HG03354 (cell line): ENCODE results near the gene INSIG1.

Experiments
- ATAC-seq: cut with Tn5 transposase; IDR thresholded peaks from one replicate; pipeline ENCODE4 v1.9.1; 2021; ENCODE audit warnings: mild to moderate bottlenecking; ENCODE audit not compliant: unreplicated experiment, poor library complexity, severe bottlenecking

The INSIG1 gene

GRCh38 chr7:155297517-155298287 lies at the start of gene INSIG1:
TSS of gene INSIG1 (plus strand) at chr7:155297878. CDS start at chr7:155298286, 408 bp downstream.
- ATAC-seq, result peak; percentile 67

- ATAC-seq, result no peak
These were observed 49.3 kb upstream of the INSIG1 start for GRCh38 chr7:155248366-155248756.

- ATAC-seq, result no peak
These were observed 45.8 kb upstream of the INSIG1 start for GRCh38 chr7:155251831-155252230.

- no peak for ATAC-seq
These were observed 45.2 kb upstream of the INSIG1 start for GRCh38 chr7:155252444-155252887.

GRCh38 chr7:155252892-155253501 lies 44.7 kb upstream of the INSIG1 start:
- no peak for ATAC-seq

GRCh38 chr7:155254018-155254417 lies 43.7 kb upstream of the INSIG1 start:
- ATAC-seq, result no peak

GRCh38 chr7:155255071-155255470 lies 42.6 kb upstream of the INSIG1 start:
- ATAC-seq, result no peak

- no peak for ATAC-seq
These were observed 42.1 kb upstream of the INSIG1 start for GRCh38 chr7:155255621-155256020.

GRCh38 chr7:155256081-155256760 lies 41.5 kb upstream of the INSIG1 start:
- ATAC-seq, result no peak

- no peak for ATAC-seq
These were observed 40.8 kb upstream of the INSIG1 start for GRCh38 chr7:155256761-155257481.

GRCh38 chr7:155257482-155258225 lies 40.0 kb upstream of the INSIG1 start:
- ATAC-seq, result no peak

- no peak for ATAC-seq
These were observed 39.5 kb upstream of the INSIG1 start for GRCh38 chr7:155258226-155258560.

- ATAC-seq, result no peak
These were observed 37.7 kb upstream of the INSIG1 start for GRCh38 chr7:155259866-155260497.

GRCh38 chr7:155260498-155260872 lies 37.2 kb upstream of the INSIG1 start:
- ATAC-seq, result no peak

GRCh38 chr7:155261031-155261985 lies 36.4 kb upstream of the INSIG1 start:
- ATAC-seq, result no peak

GRCh38 chr7:155262031-155262430 lies 35.6 kb upstream of the INSIG1 start:
- no peak for ATAC-seq

- no peak for ATAC-seq
These were observed 34.6 kb upstream of the INSIG1 start for GRCh38 chr7:155263051-155263450.

GRCh38 chr7:155263581-155264143 lies 34.0 kb upstream of the INSIG1 start:
- ATAC-seq, result no peak
